ENCODE measurements around the gene CIAO3. TPM values are rescaled to one million over a fixed set of nuclear protein-coding genes. Genes with fewer than 3 reads are reported as not detected.
A peak's percentile ranks its signal among the peaks of the same experiment; 100 is the strongest.

Gene CIAO3
- polyA plus RNA-seq, 3 donors = 8.6 to 41.1 (median 11.8) TPM

GRCh38 chr16:717450-718245 lies 23.1 kb downstream of the CIAO3 start:
- no peak overlapping the region for H3K27ac ChIP-seq (ENCODE audit: low read depth in 1 of 2, low read length in 2 of 2)
- H3K4me3 ChIP-seq (replicated peaks in 1 of 3; ENCODE audit: low read depth in 2 of 3, low read length in 3 of 3) = no peak overlapping the region
- DNase-seq = no peak
- WGBS (ENCODE audit: insufficient coverage) = 78% methylated on average over 28 of the region's 32 CpGs
- no peaks in the 10 kb centered on the region for H3K36me3 ChIP-seq (replicated peaks in 1 of 2; ENCODE audit: control insufficient read depth in 1 of 2, insufficient read depth in 2 of 2, low read length in 2 of 2)
- peaks cover 32 to 48% of the 10 kb centered on the region in 2 donors for H3K4me1 ChIP-seq (ENCODE audit: control insufficient read depth in 1 of 2, insufficient read depth in 2 of 2, low read length in 2 of 2)
- intact Hi-C loops (cut with micrococcal nuclease) = no loop called here
- Mint-ChIP-seq H3K36me3 (peaks cover 2 to 3% of the 10 kb centered on the region in 2 donors), H3K4me1 (peaks cover 19% of the 10 kb centered on the region), H3K27me3 (ENCODE audit: low read depth in 3 of 3) (peaks cover 47 to 69% (median 52%) of the 10 kb centered on the region in 3 donors), H3K27ac (no peak overlapping the region), H3K9me3 (peaks cover 0 to 7% (median 0%) of the 10 kb centered on the region in 7 donors), H3K4me3 (peak overlapping the region in 1 of 2 donors; percentile 35)
- peaks cover 11 to 62% of the 10 kb centered on the region in 2 donors for H3K27me3 ChIP-seq (ENCODE audit: control insufficient read depth in 2 of 2, insufficient read depth in 2 of 2, low read length in 2 of 2)
- TF ChIP-seq CTCF (IDR thresholded peaks at IDR 0.05) = no peak
- H3K9me3 ChIP-seq (replicated peaks in 1 of 2; ENCODE audit: control insufficient read depth in 1 of 2, insufficient read depth in 1 of 2, low read length in 2 of 2) = peaks cover 4 to 9% of the 10 kb centered on the region in 2 donors
- H3K4me2 ChIP-seq (replicated peaks; ENCODE audit: extremely low read depth, low read length, poor library complexity, severe bottlenecking) = no peak overlapping the region
- H2AFZ ChIP-seq (ENCODE audit: insufficient read depth, low read depth, low read length, poor library complexity, severe bottlenecking) = no peak overlapping the region
- no peaks in the 10 kb centered on the region for H3K79me2 ChIP-seq (ENCODE audit: insufficient read depth, low read length)
- H3K9ac ChIP-seq (ENCODE audit: insufficient read depth, low read length, poor library complexity, severe bottlenecking) = no peak overlapping the region
- H4K20me1 ChIP-seq (ENCODE audit: insufficient read depth, low read length) = peaks cover 13% of the 10 kb centered on the region

- Histone ChIP-seq H3K27me3 (ENCODE audit: control insufficient read depth in 2 of 2, insufficient read depth in 2 of 2, low read length in 2 of 2) (peaks cover 11 to 68% of the 10 kb centered on the region in 2 donors), H3K4me3 (replicated peaks in 1 of 3; ENCODE audit: low read depth in 2 of 3, low read length in 3 of 3) (no peak overlapping the region), H3K79me2 (ENCODE audit: insufficient read depth, low read length) (no peaks in the 10 kb centered on the region), H3K27ac (ENCODE audit: low read depth in 1 of 2, low read length in 2 of 2) (no peak overlapping the region), H3K9me3 (replicated peaks in 1 of 2; ENCODE audit: control insufficient read depth in 1 of 2, insufficient read depth in 1 of 2, low read length in 2 of 2) (peaks cover 4 to 9% of the 10 kb centered on the region in 2 donors), H2AFZ (ENCODE audit: insufficient read depth, low read depth, low read length, poor library complexity, severe bottlenecking) (no peak overlapping the region), H4K20me1 (ENCODE audit: insufficient read depth, low read length) (peaks cover 5% of the 10 kb centered on the region), H3K4me1 (ENCODE audit: control insufficient read depth in 1 of 2, insufficient read depth in 2 of 2, low read length in 2 of 2) (peaks cover 28 to 44% of the 10 kb centered on the region in 2 donors), H3K4me2 (replicated peaks; ENCODE audit: extremely low read depth, low read length, poor library complexity, severe bottlenecking) (no peak overlapping the region), H3K36me3 (replicated peaks in 1 of 2; ENCODE audit: control insufficient read depth in 1 of 2, insufficient read depth in 2 of 2, low read length in 2 of 2) (no peaks in the 10 kb centered on the region), H3K9ac (ENCODE audit: insufficient read depth, low read length, poor library complexity, severe bottlenecking) (no peak overlapping the region)
- Mint-ChIP-seq H3K27me3 (ENCODE audit: low read depth in 3 of 3) (peaks cover 47 to 73% (median 56%) of the 10 kb centered on the region in 3 donors), H3K9me3 (peaks cover 0 to 7% (median 0%) of the 10 kb centered on the region in 7 donors), H3K4me3 (peak overlapping the region; percentile 64 to 83), H3K36me3 (peaks cover 0 to 3% of the 10 kb centered on the region in 2 donors), H3K27ac (no peak overlapping the region), H3K4me1 (peaks cover 17% of the 10 kb centered on the region)
- no peak for TF ChIP-seq CTCF (IDR thresholded peaks at IDR 0.05)
- 95% methylated on average over 29 of the region's 29 CpGs for WGBS (ENCODE audit: insufficient coverage)
- no peak for DNase-seq
- intact Hi-C loops (cut with micrococcal nuclease) = no loop called here
Measured at GRCh38 chr16:716768-717325, 23.9 kb downstream of the CIAO3 start.

Measured in CD14-positive monocyte (primary cell).